Keratinocyte (primary cell): Measurements from ENCODE around the gene CIDEB.

Source experiments
- EZH2 ChIP-seq: IDR thresholded peaks from one replicate; pipeline ENCODE4 v1.6.1; 2012; ENCODE audit warnings: inconsistent platforms, mild to moderate bottlenecking, low read length, moderate library complexity
- TF ChIP-seq, protein P1 (sequence below), 3 experiments: IDR thresholded peaks in 1 of 3; conservative IDR thresholded peaks in 1 of 3; optimal IDR thresholded peaks in 1 of 3; 2 replicates in 2 of 3; 3 replicates in 1 of 3; pipeline versions ENCODE3 to v1.5.1; 2011; ENCODE audit warnings: low read length in 3 of 3, mild to moderate bottlenecking in 3 of 3, moderate library complexity in 2 of 3, control low read depth in 1 of 3, inconsistent platforms in 1 of 3; ENCODE audit not compliant: insufficient read depth in 2 of 3; ENCODE audit errors: extremely low read depth in 1 of 3

DNA sequence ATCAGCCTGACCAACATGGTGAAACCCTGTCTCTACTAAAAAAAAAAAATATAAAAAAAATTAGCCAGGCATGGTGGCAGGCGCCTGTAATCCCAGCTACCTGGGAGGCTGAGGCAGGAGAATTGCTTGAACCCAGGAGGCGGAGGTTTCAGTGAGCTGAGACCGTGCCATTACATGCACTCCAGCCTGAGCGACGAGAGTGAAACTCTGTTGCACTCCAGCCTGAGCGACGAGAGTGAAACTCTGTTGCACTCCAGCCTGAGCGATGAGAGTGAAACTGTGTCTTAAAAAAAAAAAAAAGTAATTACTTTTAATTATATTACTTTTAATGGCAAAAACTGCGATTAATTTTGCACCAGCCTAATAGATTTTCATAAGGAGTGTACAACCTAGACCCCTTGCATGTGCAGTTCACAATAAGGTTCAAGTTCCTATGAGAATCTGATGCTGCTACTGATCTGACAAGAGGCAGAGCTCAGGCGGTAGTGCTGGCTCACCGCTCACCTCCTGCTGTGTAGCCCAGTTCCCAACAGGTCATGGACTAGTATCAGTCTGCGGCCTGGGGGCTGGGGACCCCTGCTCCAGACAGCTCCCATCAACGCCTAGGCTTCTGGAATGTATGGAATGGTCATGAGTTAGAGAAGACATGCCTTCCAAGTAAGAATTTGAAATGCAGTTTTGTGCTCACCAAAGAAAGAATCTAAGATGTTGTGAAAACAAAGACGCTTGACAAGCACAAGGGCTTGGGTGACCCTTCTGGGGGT, 13.6 kb upstream of the CIDEB start:
- TF ChIP-seq, protein P1, sequence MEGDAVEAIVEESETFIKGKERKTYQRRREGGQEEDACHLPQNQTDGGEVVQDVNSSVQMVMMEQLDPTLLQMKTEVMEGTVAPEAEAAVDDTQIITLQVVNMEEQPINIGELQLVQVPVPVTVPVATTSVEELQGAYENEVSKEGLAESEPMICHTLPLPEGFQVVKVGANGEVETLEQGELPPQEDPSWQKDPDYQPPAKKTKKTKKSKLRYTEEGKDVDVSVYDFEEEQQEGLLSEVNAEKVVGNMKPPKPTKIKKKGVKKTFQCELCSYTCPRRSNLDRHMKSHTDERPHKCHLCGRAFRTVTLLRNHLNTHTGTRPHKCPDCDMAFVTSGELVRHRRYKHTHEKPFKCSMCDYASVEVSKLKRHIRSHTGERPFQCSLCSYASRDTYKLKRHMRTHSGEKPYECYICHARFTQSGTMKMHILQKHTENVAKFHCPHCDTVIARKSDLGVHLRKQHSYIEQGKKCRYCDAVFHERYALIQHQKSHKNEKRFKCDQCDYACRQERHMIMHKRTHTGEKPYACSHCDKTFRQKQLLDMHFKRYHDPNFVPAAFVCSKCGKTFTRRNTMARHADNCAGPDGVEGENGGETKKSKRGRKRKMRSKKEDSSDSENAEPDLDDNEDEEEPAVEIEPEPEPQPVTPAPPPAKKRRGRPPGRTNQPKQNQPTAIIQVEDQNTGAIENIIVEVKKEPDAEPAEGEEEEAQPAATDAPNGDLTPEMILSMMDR (optimal IDR thresholded peaks at IDR 0.05 in 1 of 3, IDR thresholded peaks at IDR 0.05 in 1 of 3, conservative IDR thresholded peaks at IDR 0.05 in 1 of 3; ENCODE audit: extremely low read depth in 1 of 3, insufficient read depth in 2 of 3, low read length in 3 of 3): no peak
- TF ChIP-seq EZH2: no peak
